ENCODE results near the gene EEF1A2. TPM values are rescaled to one million over a fixed set of nuclear protein-coding genes. Genes with fewer than 3 reads are reported as not detected.
"Not testable (repeated sequence)": the region's sequence is repeated elsewhere in the genome, so short reads cannot be mapped to it uniquely, and the experiment has no call there.

The EEF1A2 gene
- polyA plus RNA-seq, 4 donors, result 0.56 to 3.8 (median 1.4) TPM

DNA sequence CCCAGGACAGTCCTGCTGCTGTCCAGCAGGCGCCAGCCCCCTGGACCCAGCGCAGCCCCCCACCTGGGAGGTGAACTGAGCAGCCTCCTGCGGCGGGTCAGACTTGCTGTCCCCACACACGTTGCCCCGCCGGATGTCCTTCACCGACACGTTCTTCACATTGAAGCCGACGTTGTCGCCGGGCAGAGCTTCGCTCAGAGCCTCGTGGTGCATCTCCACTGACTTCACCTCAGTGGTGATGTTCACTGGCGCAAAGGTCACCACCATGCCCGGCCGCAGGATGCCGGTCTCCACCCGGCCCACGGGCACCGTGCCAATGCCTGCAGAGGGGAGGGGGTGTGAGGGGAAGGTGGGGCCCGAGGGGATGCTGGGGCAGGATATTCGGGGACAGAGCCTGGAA lies 8.5 kb downstream of the EEF1A2 start:
- no peak for DNase-seq (ENCODE audit: low read depth in 4 of 4, low spot score in 3 of 4)

DNA sequence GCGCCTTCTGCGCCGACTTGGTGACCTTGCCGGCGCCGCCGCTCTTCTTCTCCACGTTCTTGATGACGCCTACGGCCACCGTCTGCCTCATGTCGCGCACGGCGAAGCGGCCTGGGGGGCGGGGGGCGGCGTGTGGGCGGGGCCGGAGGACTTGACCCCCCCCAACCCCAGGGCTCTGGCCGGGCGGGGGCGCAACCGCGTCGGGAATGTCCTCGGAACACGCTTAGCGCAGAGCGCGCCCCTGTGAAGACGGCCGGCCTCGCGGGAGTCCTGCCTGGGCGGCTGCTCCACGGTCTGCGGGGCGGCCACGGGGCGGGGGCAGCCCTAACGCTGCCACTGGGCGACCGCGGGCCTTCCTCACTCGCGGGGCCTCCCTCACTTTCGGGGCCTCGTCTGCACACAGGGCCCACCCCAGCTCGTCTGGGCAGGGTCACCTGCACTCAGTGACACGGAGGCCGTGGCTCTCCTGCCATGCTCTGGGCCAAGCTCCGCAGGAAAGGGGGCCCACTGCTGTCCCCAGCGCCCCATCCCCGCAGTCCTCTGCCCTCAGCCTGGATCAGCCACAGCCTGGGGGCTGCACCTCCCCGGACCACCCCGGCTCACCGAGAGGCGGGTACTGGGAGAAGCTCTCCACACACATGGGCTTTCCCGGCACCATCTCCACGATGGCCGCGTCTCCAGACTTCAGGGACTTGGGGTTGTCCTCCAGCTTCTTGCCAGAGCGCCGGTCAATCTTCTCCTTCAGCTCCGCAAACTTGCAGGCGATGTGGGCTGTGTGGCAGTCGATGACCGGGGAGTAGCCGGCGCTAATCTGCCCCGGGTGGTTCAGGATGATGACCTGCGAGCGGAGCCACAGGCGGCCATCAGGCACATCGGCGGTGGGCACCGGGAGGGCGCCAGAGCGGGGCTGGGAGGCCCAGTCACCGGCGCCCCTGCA lies 10.3 kb downstream of the EEF1A2 start:
- DNase-seq (ENCODE audit: low read depth in 4 of 4, low spot score in 3 of 4), result no peak

DNA sequence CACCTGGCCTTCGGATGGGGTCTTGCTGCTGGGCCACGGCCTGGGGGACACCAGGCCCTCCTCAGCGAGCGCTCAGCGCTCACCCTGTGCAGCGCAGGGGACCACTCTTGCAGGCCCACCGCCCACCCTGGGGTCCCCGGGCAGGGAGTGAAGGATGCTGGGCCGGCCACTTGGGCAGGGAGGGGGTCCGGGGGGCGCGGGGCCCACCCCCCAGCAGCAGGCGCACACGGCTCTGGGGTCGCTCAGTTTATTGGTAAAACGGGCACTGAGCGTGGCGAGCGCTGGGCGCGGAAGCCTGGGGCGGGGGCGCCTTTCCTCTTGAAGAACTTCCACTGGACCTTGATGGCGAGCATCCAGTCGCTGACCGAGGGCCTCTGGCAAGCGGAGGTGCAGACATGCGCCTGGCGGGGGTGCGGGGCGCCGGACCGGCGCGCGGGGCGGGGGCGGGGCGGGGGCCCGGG lies 11.1 kb downstream of the EEF1A2 start:
- no peak for DNase-seq (ENCODE audit: low read depth in 4 of 4, low spot score in 3 of 4)

DNA sequence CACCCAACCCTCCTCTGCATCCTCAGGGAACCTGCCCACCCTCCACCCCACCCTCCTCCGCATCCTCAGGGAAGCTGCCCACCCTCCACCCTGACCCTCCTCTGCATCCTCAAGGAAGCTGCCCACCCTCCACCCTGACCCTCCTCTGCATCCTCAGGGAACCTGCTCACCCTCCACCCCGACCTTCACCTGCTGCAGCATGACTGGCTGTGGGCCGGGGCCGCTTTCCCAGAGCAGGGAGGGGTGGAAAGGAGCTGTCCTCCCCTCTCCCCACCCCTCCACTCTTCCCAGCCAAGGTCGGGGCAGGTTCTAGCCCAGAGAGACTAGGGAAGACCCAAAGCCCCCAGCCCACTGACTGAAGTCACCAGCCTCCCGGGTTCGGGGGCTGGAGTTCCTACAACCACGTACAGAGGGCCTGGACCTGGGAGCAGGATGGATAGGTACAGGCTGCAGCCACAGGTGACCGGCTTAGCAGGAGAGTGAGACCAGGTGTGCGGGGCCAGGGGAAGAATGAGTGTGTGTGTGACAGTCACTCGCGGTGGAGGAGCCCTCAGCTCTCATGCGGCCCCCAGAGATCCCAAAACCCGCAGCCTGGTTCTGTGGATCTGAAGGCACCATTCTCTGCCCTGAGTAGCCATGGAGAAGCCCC lies 11.6 kb downstream of the EEF1A2 start:
- DNase-seq (ENCODE audit: low read depth in 4 of 4, low spot score in 3 of 4), result no peak

DNA sequence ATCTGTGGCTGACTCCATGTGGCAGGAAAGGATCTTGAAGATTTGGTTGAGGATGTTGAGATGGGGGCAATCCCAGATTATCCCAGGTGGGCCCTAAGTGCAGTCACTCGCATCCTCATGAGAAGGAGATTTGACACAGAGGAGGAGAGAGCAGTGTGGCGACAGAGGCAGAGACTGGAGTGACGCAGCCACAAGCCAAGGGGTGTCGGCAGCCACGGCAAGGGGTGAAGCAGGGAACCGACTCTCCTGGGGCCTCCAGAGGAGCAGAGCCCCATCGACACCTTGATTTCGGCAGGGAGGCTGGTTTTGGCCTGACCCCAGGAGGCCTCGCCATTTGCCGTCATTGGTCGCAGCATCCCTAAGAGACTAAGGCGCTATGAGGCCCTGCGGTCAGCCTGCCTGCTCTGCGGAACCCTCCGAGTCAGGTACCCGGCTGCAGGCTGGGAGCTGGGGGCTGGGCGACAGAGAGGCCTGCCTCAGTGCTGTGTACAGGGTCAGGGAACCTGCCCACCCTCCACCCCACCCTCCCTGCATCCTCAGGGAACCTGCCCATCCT lies 12.5 kb downstream of the EEF1A2 start:
- DNase-seq (ENCODE audit: low read depth in 4 of 4, low spot score in 3 of 4), result no peak

DNA sequence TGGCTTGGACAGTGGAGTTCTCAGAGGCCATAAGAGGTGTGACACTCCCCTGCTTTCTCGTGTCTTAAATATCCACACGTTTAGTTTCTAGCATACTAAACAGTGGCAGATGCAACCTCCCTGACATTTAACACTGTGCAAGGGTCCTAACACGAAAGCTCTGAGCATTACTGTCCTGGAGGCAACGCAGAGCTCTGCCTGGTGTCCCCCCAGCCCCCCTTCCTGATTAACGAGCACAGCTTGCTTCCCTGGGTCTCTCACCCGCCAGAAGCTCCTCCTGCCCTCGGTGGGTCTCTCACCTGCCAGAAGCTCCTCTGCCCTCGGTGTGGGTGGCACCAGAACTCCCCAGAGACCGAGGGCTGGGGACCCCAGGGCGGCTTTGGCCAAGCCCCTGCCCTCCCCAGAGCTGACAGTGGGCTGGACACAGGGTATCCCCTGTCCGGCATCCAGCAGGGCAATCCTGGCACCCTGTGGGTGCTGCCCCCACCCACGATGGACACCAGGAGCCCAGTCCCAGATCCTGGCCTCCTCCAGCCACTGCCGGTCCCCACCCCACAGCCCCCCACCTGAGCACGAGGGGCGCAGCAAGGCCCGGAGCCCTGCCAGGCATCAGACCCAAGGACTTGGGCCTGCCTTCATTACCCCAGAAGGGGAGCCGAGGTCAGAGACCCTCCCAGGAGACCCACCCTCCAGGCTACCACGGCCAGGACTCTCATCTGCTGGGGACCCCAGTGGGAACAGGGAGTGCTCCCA lies 14.1 kb downstream of the EEF1A2 start:
- no peak for DNase-seq (ENCODE audit: low read depth in 4 of 4, low spot score in 3 of 4)

DNA sequence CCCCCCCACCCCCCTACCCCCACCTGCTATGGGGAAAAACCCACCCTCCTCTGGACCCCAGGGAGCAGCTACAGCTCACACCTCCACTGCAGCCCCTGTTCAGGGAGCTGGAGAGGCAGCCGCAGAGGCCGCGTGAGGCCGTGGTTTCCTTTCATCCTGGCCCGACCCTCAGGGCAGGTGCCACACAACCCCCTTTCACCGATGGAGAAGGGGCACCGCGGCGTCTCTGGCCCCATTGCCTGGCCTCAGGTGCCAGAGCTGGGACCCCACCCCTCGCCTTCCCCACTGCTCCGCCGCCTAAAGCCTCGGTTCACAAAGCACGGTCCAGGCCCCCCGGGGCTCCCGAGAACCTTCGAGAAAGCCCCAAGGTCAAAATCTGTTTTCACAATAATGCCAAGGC lies 14.6 kb downstream of the EEF1A2 start:
- no peak for DNase-seq (ENCODE audit: low read depth in 4 of 4, low spot score in 3 of 4)

DNA sequence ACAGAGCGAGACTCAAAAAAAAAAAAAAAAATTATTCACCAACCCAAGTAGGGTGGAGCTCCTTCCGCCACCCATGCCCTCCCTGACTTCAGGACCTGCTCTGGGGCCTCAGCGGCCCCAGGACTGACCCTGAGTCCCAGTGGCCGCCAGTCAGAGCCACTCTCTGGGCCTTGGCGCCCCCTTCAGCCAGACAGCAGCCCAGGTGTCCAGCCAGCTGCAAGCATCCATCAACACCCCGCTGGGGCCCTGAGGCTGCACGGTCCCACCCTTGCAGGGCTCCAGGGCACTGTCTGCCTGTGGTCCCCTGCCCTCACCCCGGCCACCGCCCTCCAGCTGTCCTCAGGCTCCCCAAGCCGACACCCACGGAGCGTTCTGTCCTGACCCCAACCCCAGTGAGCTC lies 15.0 kb downstream of the EEF1A2 start:
- DNase-seq (ENCODE audit: low read depth in 4 of 4, low spot score in 3 of 4), result no peak

DNA sequence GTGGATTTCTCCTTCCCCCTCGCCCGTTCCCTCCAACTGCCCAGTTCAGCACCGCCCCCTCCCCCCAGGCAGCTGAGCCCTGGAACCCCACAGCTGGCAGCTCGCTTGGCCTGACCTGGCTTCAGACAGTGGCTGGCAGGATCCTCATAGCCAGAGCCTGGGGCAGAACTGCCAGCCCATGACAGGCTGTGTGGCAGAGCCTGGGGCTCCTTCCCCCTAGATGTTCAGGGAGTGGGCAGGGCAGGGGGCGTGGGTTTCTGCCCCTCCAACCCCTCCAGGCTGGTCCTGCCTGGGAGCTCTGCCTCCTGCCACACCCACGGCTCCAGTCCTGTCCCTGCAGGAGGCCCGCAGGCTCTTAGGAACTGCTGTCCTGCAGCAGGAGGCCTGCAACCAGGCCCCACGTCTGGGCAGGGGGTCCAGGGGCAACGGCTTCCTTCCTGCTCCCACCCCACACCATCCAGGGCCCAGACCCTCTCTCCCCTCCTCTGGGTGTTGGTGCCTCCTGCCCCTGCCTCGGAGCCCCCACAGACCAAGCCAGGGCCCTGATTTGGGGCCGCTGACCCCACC lies 16.8 kb downstream of the EEF1A2 start:
- DNase-seq (ENCODE audit: low read depth in 4 of 4, low spot score in 3 of 4), result no peak

DNA sequence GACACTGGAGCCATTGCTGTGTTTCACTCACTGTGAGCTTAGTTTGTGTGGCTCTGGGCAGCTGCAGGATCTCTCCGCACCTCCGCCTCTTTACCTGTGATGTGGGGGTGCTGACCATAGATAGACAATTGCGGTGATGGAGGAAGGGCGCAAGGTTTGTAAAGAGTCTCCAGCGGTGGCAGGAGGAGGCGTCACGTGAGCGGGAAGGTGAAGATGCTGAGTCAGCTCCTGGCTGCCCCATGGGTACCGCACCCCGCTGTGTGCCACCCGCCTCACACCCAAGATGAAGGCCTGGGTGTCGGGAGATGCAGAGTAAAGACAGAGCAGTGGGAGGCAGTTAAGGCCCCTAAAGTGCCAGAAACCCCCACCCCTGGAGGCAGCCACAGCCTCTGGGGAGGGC lies 17.4 kb downstream of the EEF1A2 start:
- DNase-seq (ENCODE audit: low read depth in 4 of 4, low spot score in 3 of 4), result no peak

DNA sequence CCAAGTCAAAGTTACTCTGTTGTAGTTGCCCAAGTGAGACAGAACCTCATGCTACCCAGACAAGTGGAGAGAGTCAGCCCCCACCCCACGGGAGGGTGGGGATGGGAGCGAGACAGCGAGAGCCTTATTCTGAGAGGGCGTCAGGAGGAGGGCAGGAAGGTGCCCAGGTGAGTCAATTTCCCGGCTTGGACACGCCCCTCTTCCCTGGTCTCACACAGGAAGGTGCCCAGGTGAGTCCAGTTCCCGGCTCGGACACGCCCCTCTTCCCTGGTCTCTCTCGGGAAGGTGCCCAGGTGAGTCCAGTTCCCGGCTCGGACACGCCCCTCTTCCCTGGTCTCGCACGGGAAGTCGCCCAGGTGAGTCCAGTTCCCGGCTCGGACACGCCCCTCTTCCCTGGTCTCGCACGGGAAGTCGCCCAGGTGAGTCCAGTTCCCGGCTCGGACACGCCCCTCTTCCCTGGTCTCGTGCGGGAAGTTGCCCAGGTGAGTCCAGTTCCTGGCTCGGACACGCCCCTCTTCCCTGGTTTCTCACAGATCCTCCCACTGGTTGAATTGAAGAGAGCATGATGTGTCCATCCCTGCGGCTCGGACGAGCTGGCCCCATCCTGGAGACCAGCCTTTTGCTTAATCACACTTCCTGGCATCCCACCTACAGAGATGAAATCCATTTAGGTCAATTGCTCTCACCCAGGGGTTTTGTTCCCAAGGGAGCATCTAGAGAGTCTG lies 19.0 kb downstream of the EEF1A2 start:
- not testable (repeated sequence) for DNase-seq (ENCODE audit: low read depth in 4 of 4, low spot score in 3 of 4)

DNA sequence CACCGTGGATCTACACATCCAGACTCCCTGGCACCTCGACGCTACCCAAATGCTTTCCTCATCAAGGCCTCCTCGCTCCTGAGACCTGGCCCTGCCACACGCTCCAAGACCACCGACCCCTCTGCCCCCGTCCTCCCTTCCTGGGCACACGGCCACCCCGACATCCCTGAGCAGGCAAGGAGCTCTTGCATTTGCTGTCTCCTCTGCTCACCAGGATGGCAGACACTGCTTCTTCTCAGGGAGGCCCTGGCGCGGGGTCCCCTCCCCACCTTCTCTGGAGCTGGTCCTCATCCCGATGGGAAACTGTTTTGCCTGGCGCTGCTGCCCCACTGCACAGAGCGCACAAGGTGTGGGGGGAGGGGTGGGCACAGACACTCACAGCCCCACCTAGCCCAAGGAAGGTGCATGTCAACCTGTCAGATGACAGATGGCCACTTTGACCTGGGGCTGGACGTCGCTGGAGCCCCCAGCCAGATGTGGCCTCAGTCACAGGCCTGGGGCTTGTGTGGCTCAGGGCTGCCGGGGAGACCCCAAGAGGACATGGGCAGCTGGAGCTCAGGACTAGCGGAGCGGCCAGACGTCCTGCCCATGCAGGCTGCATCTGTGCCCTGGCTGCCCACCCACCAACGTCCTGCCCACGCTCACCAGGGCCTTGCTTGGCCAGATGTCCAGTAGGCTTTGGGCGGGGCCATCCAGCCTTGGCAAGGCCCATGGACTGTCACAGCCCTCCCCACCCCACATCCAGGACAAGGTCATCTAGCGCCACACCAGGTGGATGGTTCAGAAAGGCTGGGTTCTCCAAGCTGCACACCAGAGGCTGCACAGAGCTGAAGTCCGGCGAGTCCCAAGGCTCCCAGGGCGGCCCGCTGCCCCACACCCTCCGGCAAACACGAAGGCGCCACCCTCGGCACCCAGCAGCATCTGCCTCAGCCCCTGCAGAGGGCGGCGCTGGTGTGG lies 20.3 kb downstream of the EEF1A2 start:
- DNase-seq (ENCODE audit: low read depth in 4 of 4, low spot score in 3 of 4), result no peak

DNA sequence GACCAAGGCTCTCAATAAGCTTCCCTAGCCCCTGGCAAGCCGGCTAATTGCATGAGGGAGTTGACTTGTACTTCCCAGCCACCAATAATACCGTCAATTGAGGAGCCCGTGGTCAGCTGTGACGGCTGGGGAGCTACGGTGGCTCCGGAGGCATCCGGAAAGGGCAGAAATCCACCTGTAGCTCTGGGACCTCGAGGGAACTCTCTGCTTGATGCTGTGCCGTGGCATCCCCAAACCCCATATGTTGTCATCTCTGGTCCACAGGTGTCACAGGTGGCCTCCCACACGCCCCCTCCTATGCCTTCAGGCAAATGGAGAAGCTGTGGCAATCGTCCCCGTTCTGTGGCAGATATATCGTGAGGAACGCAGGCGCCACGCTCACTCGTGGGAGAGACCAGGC lies 20.9 kb downstream of the EEF1A2 start:
- DNase-seq (ENCODE audit: low read depth in 4 of 4, low spot score in 3 of 4), result no peak

DNA sequence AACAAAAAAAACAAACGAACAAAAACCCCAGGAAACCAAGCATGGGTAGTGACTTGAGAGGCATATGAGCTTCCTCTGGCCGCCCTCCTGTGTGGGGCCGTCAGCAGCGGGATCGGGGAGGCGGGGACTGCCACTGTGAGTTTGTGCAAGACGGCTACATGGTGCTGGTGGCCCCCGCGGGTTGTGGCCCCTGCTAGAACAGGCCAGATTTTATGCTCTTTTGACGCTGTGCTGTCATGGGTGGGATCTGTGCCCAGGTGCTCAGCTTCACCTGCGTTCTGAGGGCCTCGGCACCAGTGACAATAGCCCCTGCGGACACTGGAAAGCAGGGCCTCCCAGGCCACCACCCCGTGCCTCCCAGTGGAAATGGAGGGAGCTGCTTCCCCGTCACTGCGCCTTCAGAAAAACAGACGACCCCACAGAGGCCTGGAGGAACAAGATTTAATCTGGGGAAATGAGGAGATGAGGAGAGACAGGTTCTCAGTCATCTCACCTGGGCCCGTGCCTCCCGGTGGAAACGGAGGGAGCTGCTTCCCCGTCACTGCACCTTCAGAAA lies 21.7 kb downstream of the EEF1A2 start:
- DNase-seq (ENCODE audit: low read depth in 4 of 4, low spot score in 3 of 4), result no peak

DNA sequence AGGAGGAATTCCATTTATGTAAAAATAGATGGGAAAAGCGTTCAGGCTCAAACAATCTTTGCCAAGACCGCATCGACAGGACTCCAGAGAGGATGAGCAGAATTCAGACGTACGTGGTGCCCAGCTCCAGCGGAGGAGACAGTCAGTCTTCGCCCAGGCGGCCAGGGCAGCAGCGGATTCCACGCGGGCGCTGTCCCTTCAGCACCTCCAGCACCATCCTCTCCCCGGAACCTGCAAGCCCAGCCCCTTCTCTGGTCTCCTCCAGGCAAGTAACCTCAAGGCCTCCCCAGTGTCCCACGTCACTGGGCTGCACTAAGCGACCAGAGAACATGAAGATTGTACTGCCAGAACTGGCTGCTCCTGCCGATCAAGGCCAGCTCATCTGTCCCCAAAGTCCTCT lies 23.7 kb downstream of the EEF1A2 start:
- DNase-seq (ENCODE audit: low read depth in 4 of 4, low spot score in 3 of 4), result no peak

DNA sequence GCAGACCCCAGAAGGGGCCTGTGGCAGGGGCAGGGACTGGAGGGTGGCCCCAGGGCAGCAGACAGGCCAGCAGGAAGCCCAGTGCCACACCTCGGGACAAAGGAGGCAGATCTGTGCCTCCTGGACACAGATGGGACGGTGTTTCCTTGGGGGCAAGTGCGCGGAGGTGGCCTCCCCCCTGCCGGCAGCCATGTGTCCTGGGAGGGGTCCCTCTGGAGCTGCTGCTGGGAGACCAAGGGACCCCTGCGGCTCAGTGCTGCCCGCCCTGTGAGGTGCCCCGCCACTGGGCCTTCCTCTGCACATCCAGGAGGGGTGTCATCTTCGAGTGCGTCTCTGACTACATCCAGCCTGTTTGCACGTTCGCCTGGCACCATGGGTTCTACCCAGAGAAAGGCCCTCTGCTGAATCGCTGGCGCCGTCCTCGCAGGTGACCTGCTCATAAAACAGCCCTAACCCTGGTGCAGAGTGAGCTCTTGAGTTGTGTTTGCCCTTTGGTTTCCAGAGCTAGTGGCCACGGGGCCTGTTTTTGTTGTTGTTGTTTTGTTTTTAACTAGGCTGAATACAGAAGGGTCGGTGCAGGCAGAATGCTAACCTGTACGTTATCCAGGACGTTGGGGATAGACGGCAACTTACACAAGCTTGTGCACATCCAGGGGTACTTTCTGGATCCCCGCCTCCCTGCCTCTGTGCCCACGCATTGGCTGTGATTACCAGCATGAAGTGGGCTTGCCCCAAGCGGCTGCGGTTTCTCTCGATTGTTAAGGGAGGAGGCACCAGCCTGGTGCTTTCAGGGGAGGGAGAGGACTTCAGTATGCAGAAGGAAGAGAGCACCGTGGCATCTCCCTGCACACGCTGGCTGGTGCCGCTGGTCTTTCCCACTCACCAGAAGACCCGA lies 25.1 kb downstream of the EEF1A2 start:
- no peak for DNase-seq (ENCODE audit: low read depth in 4 of 4, low spot score in 3 of 4)

DNA sequence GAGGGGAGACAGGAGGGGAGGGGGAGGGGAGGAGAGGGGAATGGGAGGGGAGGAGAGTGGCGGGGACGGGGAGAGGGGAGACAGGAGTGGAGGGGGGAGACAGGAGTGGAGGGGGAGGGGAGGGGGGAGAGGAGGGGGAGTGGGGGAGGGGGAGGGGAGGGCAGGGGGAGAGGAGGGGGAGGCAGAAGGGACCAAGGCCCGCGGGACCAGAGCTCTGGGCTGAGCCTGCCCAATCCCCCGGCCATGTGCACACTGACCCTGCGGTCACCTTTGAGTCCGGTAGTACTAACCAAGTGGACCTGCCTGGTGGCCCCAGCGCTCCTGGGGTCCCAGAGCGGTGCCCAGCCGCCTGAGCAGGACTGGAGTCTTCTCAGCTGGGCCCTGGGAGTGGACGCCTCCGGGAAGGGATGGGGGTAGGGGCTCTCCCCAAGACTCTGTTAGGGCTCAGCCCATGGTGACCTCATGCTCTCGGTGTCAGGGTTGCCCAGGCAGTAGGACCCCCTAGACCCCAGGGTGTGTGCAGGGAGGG lies 26.0 kb downstream of the EEF1A2 start:
- no peak for DNase-seq (ENCODE audit: low read depth in 4 of 4, low spot score in 3 of 4)

Data from right renal pelvis (tissue), 4 donors.